AG09319 (cell line): ENCODE measurements around the gene TTLL1.

ENCODE experiments used
- DNase-seq: peaks from one replicate; pipeline ENCODE4 v3.0.0-alpha.2; 2010; ENCODE audit warnings: low read depth; ENCODE audit errors: extremely low read depth
- CTCF ChIP-seq: IDR thresholded peaks from 2 replicates; pipeline ENCODE4 v1.5.1; 2011; ENCODE audit warnings: low read depth, mild to moderate bottlenecking, inconsistent platforms, low read length, moderate library complexity

The TTLL1 gene

DNA sequence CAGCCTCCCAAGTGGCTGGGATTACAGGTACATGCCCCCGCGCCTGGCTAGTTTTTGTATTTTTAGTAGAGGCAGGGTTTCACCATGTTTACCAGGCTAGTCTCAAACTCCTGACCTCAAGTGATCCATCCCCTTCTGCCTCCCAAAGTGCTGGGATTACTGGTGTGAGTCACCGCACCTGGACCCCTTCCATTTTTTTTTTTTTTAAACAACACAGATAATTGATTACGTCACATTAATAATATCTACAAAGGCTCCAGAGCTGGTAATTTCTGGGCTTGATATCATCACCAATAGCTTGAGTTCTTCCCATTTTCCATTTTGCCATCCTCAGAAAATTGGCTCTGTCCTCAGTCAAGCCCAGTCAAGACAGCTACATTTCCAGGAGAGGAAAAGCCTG, 7.2 kb downstream of the TTLL1 start:
- no peak for TF ChIP-seq CTCF
- DNase-seq, result no peak

- TF ChIP-seq CTCF, result no peak
- DNase-seq, result no peak
Observed at GRCh38 chr22:43080616-43081015, 8.6 kb downstream of the TTLL1 start.

DNA sequence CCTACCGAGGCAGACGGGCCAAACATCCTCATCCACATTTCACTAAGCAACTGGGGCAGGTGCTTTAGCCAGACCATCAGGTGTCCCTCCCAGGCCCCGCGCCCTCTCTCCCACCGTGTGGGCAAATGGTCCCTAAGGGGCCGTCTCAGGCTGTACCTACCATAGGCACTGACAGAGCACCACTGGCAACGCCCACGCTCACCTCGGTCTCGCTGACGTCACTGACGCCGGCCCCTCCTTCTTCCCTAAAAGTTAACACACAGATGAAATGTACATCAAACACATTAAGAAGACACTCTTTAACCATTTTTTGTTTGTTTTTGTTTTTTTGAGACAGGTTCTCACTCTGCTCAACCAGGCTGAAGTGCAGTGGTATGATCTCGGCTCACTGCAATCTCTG, 9.4 kb downstream of the TTLL1 start:
- no peak for TF ChIP-seq CTCF
- DNase-seq, result no peak

DNA sequence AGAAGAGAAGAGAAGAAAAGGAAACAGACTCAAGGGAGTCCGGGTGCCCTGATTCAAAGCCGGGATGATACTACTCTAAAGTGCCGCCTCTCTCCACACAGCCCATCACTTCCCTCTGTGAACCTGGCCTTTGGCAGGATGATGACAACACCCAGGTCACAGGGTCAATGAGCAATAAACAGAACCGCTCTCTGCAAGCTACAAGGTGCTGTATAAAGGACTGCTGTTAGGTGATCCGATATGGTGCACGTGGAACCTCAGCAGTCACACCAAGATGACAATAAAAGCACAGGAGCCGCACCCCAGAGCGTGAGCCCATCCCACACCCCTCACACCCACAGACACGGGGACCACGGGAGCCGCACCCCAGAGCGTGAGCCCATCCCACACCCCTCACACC, 10.7 kb downstream of the TTLL1 start:
- no peak for TF ChIP-seq CTCF
- DNase-seq, result no peak

DNA sequence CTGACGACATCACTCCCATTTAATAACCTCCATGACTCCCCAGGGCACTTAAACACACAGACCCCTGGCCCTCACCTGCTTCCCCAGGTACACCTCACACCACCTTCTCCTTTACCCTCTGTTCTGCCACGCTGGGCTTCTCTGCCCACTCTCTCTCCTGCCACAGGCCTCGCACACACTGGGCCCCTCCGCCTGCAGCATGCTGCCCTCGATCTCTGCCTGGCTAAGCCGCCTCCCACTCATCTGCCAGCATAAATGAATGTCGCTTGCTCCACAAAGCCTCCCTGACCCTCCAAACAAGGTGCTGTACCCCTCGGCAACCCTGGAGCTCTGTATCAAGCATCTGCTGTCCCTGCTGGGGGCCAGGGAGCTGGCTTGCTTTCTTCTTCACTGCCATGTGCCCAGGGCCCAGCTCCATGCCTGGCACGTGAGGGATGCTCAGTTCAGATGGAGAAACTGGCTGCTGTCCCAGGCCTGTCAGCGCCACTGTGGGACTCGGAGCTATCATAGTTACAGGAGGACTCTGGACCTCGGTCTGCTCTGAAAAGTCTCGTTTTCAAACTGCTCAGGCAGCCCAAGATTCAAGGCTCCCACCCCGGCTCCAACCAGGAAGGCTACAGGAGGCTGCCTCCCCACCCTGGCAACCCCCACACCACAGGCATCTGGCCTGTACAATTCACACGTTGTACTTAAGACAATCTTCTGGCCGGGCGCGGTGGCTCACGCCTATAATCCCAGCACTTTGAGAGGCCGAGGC, 11.9 kb downstream of the TTLL1 start:
- no peak for DNase-seq
- no peak for TF ChIP-seq CTCF

- no peak for TF ChIP-seq CTCF
- DNase-seq, result no peak
Observed at GRCh38 chr22:43066844-43067385, 22.3 kb downstream of the TTLL1 start.

GRCh38 chr22:43066134-43066533, 23.1 kb downstream of the TTLL1 start:
- TF ChIP-seq CTCF, result no peak
- no peak for DNase-seq
